Measurements from ENCODE around the gene ATP10A.

Gene ATP10A

GRCh38 chr15:25780479-25781255 is 82.5 kb downstream of the ATP10A start:
- Histone ChIP-seq H3K4me3 (ENCODE audit: low read length) (no peak overlapping the region), H3K4me1 (ENCODE audit: low read length) (no peaks in the 10 kb centered on the region), H3K36me3 (replicated peaks; ENCODE audit: insufficient read depth, low read length) (no peaks in the 10 kb centered on the region), H3K27me3 (replicated peaks; ENCODE audit: insufficient read depth, low read length) (no peaks in the 10 kb centered on the region), H3K4me2 (ENCODE audit: low read depth, low read length) (no peak overlapping the region), H3K79me2 (ENCODE audit: low read length) (no peaks in the 10 kb centered on the region), H3K9ac (ENCODE audit: low read length) (no peak overlapping the region), H3K27ac (ENCODE audit: low read length) (no peak overlapping the region), H3K9me2 (replicated peaks; ENCODE audit: insufficient read depth, low read length) (no peaks in the 10 kb centered on the region), H2AFZ (ENCODE audit: low read length) (no peak overlapping the region), H3F3A (ENCODE audit: insufficient read depth, low read length) (no peaks in the 10 kb centered on the region), H4K20me1 (ENCODE audit: insufficient read depth, low read length) (no peaks in the 10 kb centered on the region), H3K9me3 (replicated peaks; ENCODE audit: insufficient read depth, low read length) (no peaks in the 10 kb centered on the region)
- TF ChIP-seq EZH2phosphoT487 (IDR thresholded peaks at IDR 0.05; ENCODE audit: low read length) (no peak), EZH2 (optimal IDR thresholded peaks at IDR 0.05; ENCODE audit: low read depth, low read length) (no peak)
- TF ChIP-seq, protein P1, sequence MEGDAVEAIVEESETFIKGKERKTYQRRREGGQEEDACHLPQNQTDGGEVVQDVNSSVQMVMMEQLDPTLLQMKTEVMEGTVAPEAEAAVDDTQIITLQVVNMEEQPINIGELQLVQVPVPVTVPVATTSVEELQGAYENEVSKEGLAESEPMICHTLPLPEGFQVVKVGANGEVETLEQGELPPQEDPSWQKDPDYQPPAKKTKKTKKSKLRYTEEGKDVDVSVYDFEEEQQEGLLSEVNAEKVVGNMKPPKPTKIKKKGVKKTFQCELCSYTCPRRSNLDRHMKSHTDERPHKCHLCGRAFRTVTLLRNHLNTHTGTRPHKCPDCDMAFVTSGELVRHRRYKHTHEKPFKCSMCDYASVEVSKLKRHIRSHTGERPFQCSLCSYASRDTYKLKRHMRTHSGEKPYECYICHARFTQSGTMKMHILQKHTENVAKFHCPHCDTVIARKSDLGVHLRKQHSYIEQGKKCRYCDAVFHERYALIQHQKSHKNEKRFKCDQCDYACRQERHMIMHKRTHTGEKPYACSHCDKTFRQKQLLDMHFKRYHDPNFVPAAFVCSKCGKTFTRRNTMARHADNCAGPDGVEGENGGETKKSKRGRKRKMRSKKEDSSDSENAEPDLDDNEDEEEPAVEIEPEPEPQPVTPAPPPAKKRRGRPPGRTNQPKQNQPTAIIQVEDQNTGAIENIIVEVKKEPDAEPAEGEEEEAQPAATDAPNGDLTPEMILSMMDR (IDR thresholded peaks at IDR 0.05; ENCODE audit: low read length), result no peak
- no peak for DNase-seq

GRCh38 chr15:25778161-25778560 is 85.0 kb downstream of the ATP10A start:
- no peak overlapping the region for H3K4me3 ChIP-seq (ENCODE audit: low read length)
- no peaks in the 10 kb centered on the region for H3K4me1 ChIP-seq (ENCODE audit: low read length)
- H3F3A ChIP-seq (ENCODE audit: insufficient read depth, low read length), result no peaks in the 10 kb centered on the region
- H3K9me2 ChIP-seq (replicated peaks; ENCODE audit: insufficient read depth, low read length), result no peaks in the 10 kb centered on the region
- TF ChIP-seq, protein P1 (IDR thresholded peaks at IDR 0.05; ENCODE audit: low read length), result no peak
- no peak for TF ChIP-seq EZH2 (optimal IDR thresholded peaks at IDR 0.05; ENCODE audit: low read depth, low read length)
- no peak for TF ChIP-seq EZH2phosphoT487 (IDR thresholded peaks at IDR 0.05; ENCODE audit: low read length)
- no peak overlapping the region for H3K27ac ChIP-seq (ENCODE audit: low read length)
- no peaks in the 10 kb centered on the region for H3K27me3 ChIP-seq (replicated peaks; ENCODE audit: insufficient read depth, low read length)
- H3K9ac ChIP-seq (ENCODE audit: low read length), result no peak overlapping the region
- H3K4me2 ChIP-seq (ENCODE audit: low read depth, low read length), result no peak overlapping the region
- no peaks in the 10 kb centered on the region for H4K20me1 ChIP-seq (ENCODE audit: insufficient read depth, low read length)
- DNase-seq, result no peak
- no peaks in the 10 kb centered on the region for H3K36me3 ChIP-seq (replicated peaks; ENCODE audit: insufficient read depth, low read length)
- H2AFZ ChIP-seq (ENCODE audit: low read length), result no peak overlapping the region
- no peaks in the 10 kb centered on the region for H3K79me2 ChIP-seq (ENCODE audit: low read length)
- H3K9me3 ChIP-seq (replicated peaks; ENCODE audit: insufficient read depth, low read length), result no peaks in the 10 kb centered on the region

- H3K79me2 ChIP-seq (ENCODE audit: low read length), result no peaks in the 10 kb centered on the region
- H3K9me2 ChIP-seq (replicated peaks; ENCODE audit: insufficient read depth, low read length), result no peaks in the 10 kb centered on the region
- no peaks in the 10 kb centered on the region for H4K20me1 ChIP-seq (ENCODE audit: insufficient read depth, low read length)
- H3F3A ChIP-seq (ENCODE audit: insufficient read depth, low read length), result no peaks in the 10 kb centered on the region
- H3K4me1 ChIP-seq (ENCODE audit: low read length), result no peaks in the 10 kb centered on the region
- H3K4me2 ChIP-seq (ENCODE audit: low read depth, low read length), result no peak overlapping the region
- H2AFZ ChIP-seq (ENCODE audit: low read length), result no peak overlapping the region
- H3K9me3 ChIP-seq (replicated peaks; ENCODE audit: insufficient read depth, low read length), result no peaks in the 10 kb centered on the region
- no peak overlapping the region for H3K27ac ChIP-seq (ENCODE audit: low read length)
- no peak for DNase-seq
- no peak overlapping the region for H3K4me3 ChIP-seq (ENCODE audit: low read length)
- H3K27me3 ChIP-seq (replicated peaks; ENCODE audit: insufficient read depth, low read length), result no peaks in the 10 kb centered on the region
- TF ChIP-seq, protein P1 (IDR thresholded peaks at IDR 0.05; ENCODE audit: low read length), result no peak
- no peak for TF ChIP-seq EZH2phosphoT487 (IDR thresholded peaks at IDR 0.05; ENCODE audit: low read length)
- no peak for TF ChIP-seq EZH2 (optimal IDR thresholded peaks at IDR 0.05; ENCODE audit: low read depth, low read length)
- no peak overlapping the region for H3K9ac ChIP-seq (ENCODE audit: low read length)
- H3K36me3 ChIP-seq (replicated peaks; ENCODE audit: insufficient read depth, low read length), result no peaks in the 10 kb centered on the region
These were observed 86.1 kb downstream of the ATP10A start for GRCh38 chr15:25777037-25777436.

All from MM.1S (cell line).